Cardiac fibroblast (primary cell): Measurements from ENCODE around the gene SAMD10.

Experiments used
- DNase-seq, 2 donors: peaks; one replicate each; pipeline versions ENCODE4 v3.0.0 to v3.0.0-alpha.2; 2010; ENCODE audit warnings: low read depth in 2 of 2
- H3K4me3 ChIP-seq, 2 donors: replicated peaks in 1 of 2; 1 replicate in 1 of 2; 2 replicates in 1 of 2; pipeline ENCODE4 v1.5.1; 2011; ENCODE audit warnings: low read depth in 2 of 2, low read length in 2 of 2, mild to moderate bottlenecking in 2 of 2, moderate library complexity in 1 of 2
- CTCF ChIP-seq: IDR thresholded peaks from one replicate; pipeline ENCODE4 v1.5.1; 2011; ENCODE audit warnings: low read depth, mild to moderate bottlenecking, low read length, inconsistent platforms

SAMD10 gene

GRCh38 chr20:64010711-64011237 lies 31.3 kb upstream of the SAMD10 start:
- H3K4me3 ChIP-seq, result no peak overlapping the region
- TF ChIP-seq CTCF, result no peak
- DNase-seq, result no peak

DNA sequence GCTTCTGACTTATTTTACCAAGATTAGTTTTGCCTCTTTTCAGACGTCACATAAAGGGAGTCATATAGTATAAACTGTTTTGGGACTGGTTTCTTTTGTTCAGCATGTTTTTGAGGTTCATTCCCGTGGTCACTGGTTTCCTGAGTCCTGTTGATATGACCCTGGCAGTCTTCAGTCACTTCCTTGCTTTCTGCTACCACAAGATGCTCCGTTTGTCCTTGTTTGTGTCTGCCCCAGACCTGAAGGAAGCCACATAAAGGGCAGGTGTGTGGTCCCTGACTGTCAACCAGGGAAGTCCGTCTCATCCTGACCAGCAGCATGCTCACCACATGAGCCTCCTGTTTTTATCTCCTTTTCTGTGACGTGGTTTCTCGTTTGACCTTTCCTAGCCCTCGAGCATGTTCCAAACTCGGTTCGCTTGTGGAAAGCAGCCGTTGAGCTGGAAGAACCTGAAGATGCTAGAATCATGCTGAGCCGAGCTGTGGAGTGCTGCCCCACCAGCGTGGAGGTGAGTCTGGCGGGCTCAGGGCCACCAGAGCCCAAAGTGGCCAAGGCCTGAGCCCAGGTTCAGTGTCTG lies 30.5 kb upstream of the SAMD10 start:
- no peak overlapping the region for H3K4me3 ChIP-seq
- no peak for DNase-seq
- TF ChIP-seq CTCF, result no peak

- no peak for TF ChIP-seq CTCF
- no peak for DNase-seq
- H3K4me3 ChIP-seq, result no peak overlapping the region
These were observed 27.5 kb upstream of the SAMD10 start for GRCh38 chr20:64006902-64007301.

DNA sequence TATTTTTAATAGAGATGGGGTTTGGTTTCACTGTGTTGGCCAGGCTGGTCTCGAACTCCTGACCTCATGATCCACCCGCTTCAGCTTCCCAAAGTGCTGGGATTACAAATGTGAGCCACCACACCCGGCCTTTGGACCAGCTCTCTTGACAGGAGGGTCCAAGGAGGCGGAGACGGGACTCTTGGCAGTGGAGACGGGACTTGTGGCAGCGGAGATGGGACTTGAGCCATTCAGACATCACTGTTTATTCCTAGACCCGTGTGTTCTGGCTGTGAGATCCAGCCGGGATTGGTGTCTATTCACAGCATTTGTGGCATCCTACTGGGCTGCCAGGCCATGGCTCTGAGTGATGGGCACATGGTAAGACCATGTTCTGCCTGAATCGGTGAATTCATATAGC lies 27.0 kb upstream of the SAMD10 start:
- no peak for DNase-seq
- no peak for TF ChIP-seq CTCF
- no peak overlapping the region for H3K4me3 ChIP-seq

DNA sequence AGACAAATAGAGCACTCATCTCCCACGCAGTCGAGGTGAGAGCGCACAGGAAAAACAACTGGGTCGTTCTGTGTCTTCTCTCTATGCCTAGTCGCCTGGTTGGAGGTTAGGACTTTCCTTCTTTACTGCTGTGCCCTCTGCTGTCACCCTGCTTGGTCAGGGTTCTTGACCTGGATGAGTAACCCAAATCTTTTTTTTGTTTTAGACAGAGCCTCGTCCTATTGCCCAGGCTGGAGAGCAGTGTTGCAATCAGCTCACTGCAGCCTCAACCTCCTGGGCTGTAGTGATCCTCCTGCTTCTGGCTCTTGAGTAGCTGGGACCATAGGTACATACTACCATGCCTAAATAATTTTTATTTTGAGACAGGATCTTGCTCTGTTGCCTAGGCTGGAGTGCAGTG lies 26.0 kb upstream of the SAMD10 start:
- H3K4me3 ChIP-seq, result no peak overlapping the region
- TF ChIP-seq CTCF, result no peak
- peak; percentile 14 to 22 for DNase-seq

- H3K4me3 ChIP-seq, result no peak overlapping the region
- no peak for DNase-seq
- no peak for TF ChIP-seq CTCF
These were observed 24.7 kb upstream of the SAMD10 start for GRCh38 chr20:64003960-64004725.
